Measurements from ENCODE around the gene CST9L.

DNA sequence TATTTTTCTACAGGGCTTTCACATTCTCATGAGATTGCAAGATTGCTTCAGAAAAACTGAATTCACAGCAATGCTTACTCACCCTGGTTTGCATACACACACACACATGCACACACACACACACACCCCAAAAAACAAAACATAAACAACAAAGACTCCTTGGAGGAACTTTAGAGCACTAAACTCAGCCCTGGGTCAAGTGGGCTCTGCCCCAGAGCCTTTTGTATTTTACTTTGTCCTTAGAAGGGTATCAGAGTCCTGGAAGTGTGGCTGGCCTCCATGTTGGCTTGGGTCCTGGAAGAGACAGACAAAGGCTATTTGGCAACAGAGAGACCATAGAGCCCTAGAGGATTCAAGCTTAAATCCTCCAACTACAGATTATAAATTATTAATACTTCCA, 45.4 kb upstream of the CST9L start:
- TF ChIP-seq POLR2A (IDR thresholded peaks at IDR 0.05; ENCODE audit: low read length): no peak
- no peak for TF ChIP-seq GATA1 (IDR thresholded peaks at IDR 0.05; ENCODE audit: low read depth, low read length)

Data from erythroblast (primary cell).